ENCODE measurements around the gene ZDHHC9. TPM values are rescaled to one million over a fixed set of nuclear protein-coding genes. Genes with fewer than 3 reads are reported as not detected.

ZDHHC9 gene
- total and polyA plus RNA-seq, 2 donors (not counting 1 experiment from before 2014, with no cell fraction given): 1.3 to 6.1 TPM

DNA sequence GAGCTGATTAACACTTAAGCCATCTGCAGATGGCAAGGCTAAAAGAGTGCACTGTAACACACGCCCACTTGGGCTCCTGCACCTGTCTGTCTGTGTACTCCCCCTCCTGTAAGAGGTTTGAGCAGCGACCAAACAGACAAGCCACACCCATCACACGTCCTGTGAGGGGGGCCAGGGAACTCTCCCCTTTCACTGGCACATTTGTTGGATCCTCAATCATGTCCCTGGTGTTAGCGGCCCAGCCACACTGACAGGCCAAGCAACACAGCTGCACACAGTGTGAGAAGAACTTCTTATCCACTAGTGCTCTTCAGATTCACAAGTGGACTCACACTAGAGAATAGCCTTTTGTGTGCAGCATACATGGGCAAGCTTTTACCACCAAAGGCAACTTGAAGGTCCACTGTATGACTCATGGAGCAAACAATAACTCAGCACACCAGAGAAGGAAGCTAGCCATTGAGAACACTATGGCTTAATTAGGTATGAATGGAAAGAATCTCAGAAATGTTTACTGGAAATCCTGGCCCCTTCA is 33.2 kb upstream of the ZDHHC9 start:
- no peak overlapping the region for H2AFZ ChIP-seq (ENCODE audit: insufficient read depth, low read depth, low read length, poor library complexity, severe bottlenecking)
- CTCF ChIA-PET: no interaction called here

DNA sequence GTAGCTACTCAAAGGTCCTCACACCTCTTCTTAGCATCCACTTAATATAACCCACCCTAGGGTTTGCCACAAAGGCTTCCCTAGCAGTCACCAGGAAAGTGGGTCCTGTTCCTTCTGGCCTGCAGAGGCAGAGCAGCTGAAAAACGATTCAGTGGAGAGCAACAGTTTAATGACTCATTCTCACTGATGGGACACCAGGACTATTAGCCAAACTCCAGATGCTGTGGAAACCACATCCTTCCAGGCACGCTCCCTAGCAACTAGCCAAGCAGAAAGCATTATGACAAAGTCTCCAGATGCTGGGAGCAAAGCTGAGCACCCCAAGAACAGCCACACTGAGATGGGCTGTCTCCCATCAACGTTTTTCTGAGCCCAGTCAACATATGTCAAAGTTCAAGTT is 32.0 kb upstream of the ZDHHC9 start:
- no peak overlapping the region for H3K4me3 ChIP-seq (ENCODE audit: control extremely low read depth in 1 of 5, extremely low read depth in 1 of 5, insufficient read depth in 1 of 5, low read depth in 2 of 5, low read length in 4 of 5)
- no peak overlapping the region for H3K27ac Mint-ChIP-seq
- no peak for DNase-seq

More for the DNA sequence above, 33.2 kb upstream of the ZDHHC9 start:
- DNase-seq (no peak), ATAC-seq (ENCODE audit: low read depth) (no peak)
- Histone ChIP-seq H3K4me1 (ENCODE audit: control insufficient read depth in 2 of 2, insufficient read depth in 2 of 2, low read length in 2 of 2) (no peaks in the 10 kb centered on the region), H3K27ac (ENCODE audit: low read length in 2 of 2) (no peak overlapping the region), H3K4me2 (replicated peaks; ENCODE audit: low read depth, low read length, poor library complexity, severe bottlenecking) (no peak overlapping the region), H3K36me3 (replicated peaks in 1 of 2; ENCODE audit: control extremely low read depth in 1 of 2, control insufficient read depth in 1 of 2, extremely low read depth in 1 of 2, insufficient read depth in 2 of 2, low read length in 1 of 2) (no peaks in the 10 kb centered on the region), H4K20me1 (ENCODE audit: control insufficient read depth, insufficient read depth, low read length, poor library complexity, severe bottlenecking) (no peaks in the 10 kb centered on the region), H3K27me3 (replicated peaks in 1 of 4; ENCODE audit: control extremely low read depth in 1 of 4, control insufficient read depth in 3 of 4, insufficient read depth in 4 of 4, low read length in 3 of 4) (no peaks in the 10 kb centered on the region), H3K79me2 (ENCODE audit: control insufficient read depth, insufficient read depth, low read length) (no peaks in the 10 kb centered on the region), H3K4me3 (ENCODE audit: control extremely low read depth in 1 of 5, extremely low read depth in 1 of 5, insufficient read depth in 1 of 5, low read depth in 2 of 5, low read length in 4 of 5) (no peak overlapping the region), H3K9me3 (ENCODE audit: control extremely low read depth in 1 of 3, control insufficient read depth in 2 of 3, insufficient read depth in 1 of 3, low read length in 2 of 3) (no peaks in the 10 kb centered on the region), H3K9ac (ENCODE audit: low read length) (no peak overlapping the region)
- POLR2A ChIA-PET: interaction anchor here (0.6 kb wide), 1 partner anchor 246 kb away, joined by 4 read pairs; no protein-coding TSS in a partner anchor
- H3K4me1 Mint-ChIP-seq: no peaks in the 10 kb centered on the region
- H3K4me3 Mint-ChIP-seq: no peak overlapping the region
- TF ChIP-seq EZH2 (IDR thresholded peaks at IDR 0.05; ENCODE audit: borderline replicate concordance, insufficient read depth, low read depth, low read length, poor library complexity, severe bottlenecking) (no peak), CTCF (IDR thresholded peaks at IDR 0.05) (no peak)
- H3K27me3 Mint-ChIP-seq: no peaks in the 10 kb centered on the region
- no peak overlapping the region for H3K27ac Mint-ChIP-seq
- no CpG with 5 or more reads among the region's 4 CpGs for WGBS (ENCODE audit: insufficient coverage)
- H3K9me3 Mint-ChIP-seq (ENCODE audit: insufficient read depth): peaks cover 3% of the 10 kb centered on the region
- intact Hi-C loops (cut with micrococcal nuclease): no loop called here

More for the DNA sequence above, 32.0 kb upstream of the ZDHHC9 start:
- no peak for TF ChIP-seq EZH2 (IDR thresholded peaks at IDR 0.05; ENCODE audit: borderline replicate concordance, insufficient read depth, low read depth, low read length, poor library complexity, severe bottlenecking)
- TF ChIP-seq CTCF (IDR thresholded peaks at IDR 0.05): no peak
- no peaks in the 10 kb centered on the region for H3K36me3 ChIP-seq (replicated peaks in 1 of 2; ENCODE audit: control extremely low read depth in 1 of 2, control insufficient read depth in 1 of 2, extremely low read depth in 1 of 2, insufficient read depth in 2 of 2, low read length in 1 of 2)
- H3K27ac ChIP-seq (ENCODE audit: low read length in 2 of 2): no peak overlapping the region
- H3K4me1 ChIP-seq (ENCODE audit: control insufficient read depth in 2 of 2, insufficient read depth in 2 of 2, low read length in 2 of 2): no peaks in the 10 kb centered on the region
- no peak overlapping the region for H2AFZ ChIP-seq (ENCODE audit: insufficient read depth, low read depth, low read length, poor library complexity, severe bottlenecking)
- CTCF ChIA-PET: no interaction called here
- WGBS (ENCODE audit: insufficient coverage): 33% methylated on average over 2 of the region's 3 CpGs
- H3K4me1 Mint-ChIP-seq: no peaks in the 10 kb centered on the region
- no peak for ATAC-seq (ENCODE audit: low read depth)
- H3K9me3 Mint-ChIP-seq (ENCODE audit: insufficient read depth): peaks cover 3% of the 10 kb centered on the region
- no peaks in the 10 kb centered on the region for H3K27me3 Mint-ChIP-seq
- no peak overlapping the region for H3K4me2 ChIP-seq (replicated peaks; ENCODE audit: low read depth, low read length, poor library complexity, severe bottlenecking)
- intact Hi-C loops (cut with micrococcal nuclease): no loop called here
- H3K9me3 ChIP-seq (ENCODE audit: control extremely low read depth in 1 of 3, control insufficient read depth in 2 of 3, insufficient read depth in 1 of 3, low read length in 2 of 3): no peaks in the 10 kb centered on the region
- no peak overlapping the region for H3K9ac ChIP-seq (ENCODE audit: low read length)
- no peaks in the 10 kb centered on the region for H4K20me1 ChIP-seq (ENCODE audit: control insufficient read depth, insufficient read depth, low read length, poor library complexity, severe bottlenecking)
- H3K79me2 ChIP-seq (ENCODE audit: control insufficient read depth, insufficient read depth, low read length): no peaks in the 10 kb centered on the region
- POLR2A ChIA-PET: no interaction called here
- no peaks in the 10 kb centered on the region for H3K27me3 ChIP-seq (replicated peaks in 1 of 4; ENCODE audit: control extremely low read depth in 1 of 4, control insufficient read depth in 3 of 4, insufficient read depth in 4 of 4, low read length in 3 of 4)
- H3K4me3 Mint-ChIP-seq: no peak overlapping the region
